WERI-Rb-1 (cell line): ENCODE results near the gene FSTL1.

Source experiments
- DNase-seq: peaks from one replicate; pipeline ENCODE4 v3.0.0-alpha.2; 2020
- H3K27ac ChIP-seq: fragments of 250-450 bp; sonication (Bioruptor Pico); 2 replicates; pipeline ENCODE4 v1.5.1; 2020; ENCODE audit warnings: mild to moderate bottlenecking, moderate library complexity
- H3K27me3 ChIP-seq: fragments of 250-450 bp; sonication (Bioruptor Pico); 2 replicates; pipeline ENCODE4 v1.5.1; 2021; ENCODE audit warnings: mild to moderate bottlenecking, low read depth, moderate library complexity; ENCODE audit not compliant: insufficient read depth, severe bottlenecking
- H3K36me3 ChIP-seq: fragments of 250-450 bp; sonication (Bioruptor Pico); 2 replicates; pipeline ENCODE4 v1.5.1; 2020; ENCODE audit warnings: mild to moderate bottlenecking, moderate library complexity
- H3K4me3 ChIP-seq: 2 replicates; pipeline ENCODE4 v1.5.1; 2011; ENCODE audit warnings: low read depth, mild to moderate bottlenecking, control low read depth, low read length
- H3K9me3 ChIP-seq: fragments of 250-450 bp; sonication (Bioruptor Pico); 2 replicates; pipeline ENCODE4 v1.5.1; 2021; ENCODE audit warnings: mild to moderate bottlenecking, moderate library complexity; ENCODE audit not compliant: severe bottlenecking
- TF ChIP-seq, protein P1 (sequence below): IDR thresholded peaks from 2 replicates; pipeline ENCODE4 v1.5.1; 2011; ENCODE audit warnings: low read depth, mild to moderate bottlenecking, control low read depth, inconsistent platforms, low read length

The FSTL1 gene

DNA sequence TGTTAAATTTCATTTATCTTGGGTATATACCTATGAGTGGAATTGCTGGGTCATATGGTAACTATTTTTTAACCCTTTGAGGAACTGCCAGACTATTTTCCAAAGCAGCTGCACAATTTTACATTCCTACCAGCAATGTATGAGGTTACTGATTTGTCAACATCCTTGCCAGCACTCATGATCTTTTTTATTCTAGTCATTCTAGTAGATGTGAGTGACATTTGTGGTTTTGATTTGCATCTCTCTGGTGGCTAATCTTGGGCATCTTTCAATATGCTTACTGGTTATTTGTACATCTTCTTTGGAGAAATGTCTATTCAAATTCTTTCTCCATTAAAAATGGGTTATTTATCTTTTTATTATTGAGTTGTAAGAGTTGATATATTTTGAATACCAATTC, 80.3 kb downstream of the FSTL1 start:
- TF ChIP-seq, protein P1, sequence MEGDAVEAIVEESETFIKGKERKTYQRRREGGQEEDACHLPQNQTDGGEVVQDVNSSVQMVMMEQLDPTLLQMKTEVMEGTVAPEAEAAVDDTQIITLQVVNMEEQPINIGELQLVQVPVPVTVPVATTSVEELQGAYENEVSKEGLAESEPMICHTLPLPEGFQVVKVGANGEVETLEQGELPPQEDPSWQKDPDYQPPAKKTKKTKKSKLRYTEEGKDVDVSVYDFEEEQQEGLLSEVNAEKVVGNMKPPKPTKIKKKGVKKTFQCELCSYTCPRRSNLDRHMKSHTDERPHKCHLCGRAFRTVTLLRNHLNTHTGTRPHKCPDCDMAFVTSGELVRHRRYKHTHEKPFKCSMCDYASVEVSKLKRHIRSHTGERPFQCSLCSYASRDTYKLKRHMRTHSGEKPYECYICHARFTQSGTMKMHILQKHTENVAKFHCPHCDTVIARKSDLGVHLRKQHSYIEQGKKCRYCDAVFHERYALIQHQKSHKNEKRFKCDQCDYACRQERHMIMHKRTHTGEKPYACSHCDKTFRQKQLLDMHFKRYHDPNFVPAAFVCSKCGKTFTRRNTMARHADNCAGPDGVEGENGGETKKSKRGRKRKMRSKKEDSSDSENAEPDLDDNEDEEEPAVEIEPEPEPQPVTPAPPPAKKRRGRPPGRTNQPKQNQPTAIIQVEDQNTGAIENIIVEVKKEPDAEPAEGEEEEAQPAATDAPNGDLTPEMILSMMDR, result no peak
- no peak overlapping the region for H3K4me3 ChIP-seq
- no peak for DNase-seq
- H3K27me3 ChIP-seq, result no peaks in the 10 kb centered on the region
- H3K9me3 ChIP-seq, result no peaks in the 10 kb centered on the region
- no peak overlapping the region for H3K27ac ChIP-seq
- no peaks in the 10 kb centered on the region for H3K36me3 ChIP-seq

DNA sequence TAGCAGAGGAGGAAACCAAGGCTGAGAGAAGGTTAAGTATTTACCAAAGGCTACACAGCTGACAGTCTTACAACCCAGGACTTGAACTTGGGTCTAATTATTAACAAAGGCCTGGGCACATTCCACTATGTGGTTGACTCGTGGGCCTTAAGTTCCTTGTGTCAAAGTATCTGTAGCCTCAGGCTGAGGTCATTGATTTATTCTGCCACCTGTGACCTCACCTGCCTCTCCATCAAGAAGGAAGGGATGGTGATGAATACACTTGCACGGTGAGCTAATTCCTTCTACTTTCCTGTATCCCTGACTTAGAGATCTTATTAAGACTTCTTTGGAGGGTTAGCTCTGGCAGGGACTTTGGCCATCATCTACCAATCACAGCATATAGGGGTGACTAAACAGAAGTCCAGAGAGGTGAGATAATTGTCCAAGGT, 81.7 kb downstream of the FSTL1 start:
- H3K4me3 ChIP-seq, result no peak overlapping the region
- H3K9me3 ChIP-seq, result no peaks in the 10 kb centered on the region
- TF ChIP-seq, protein P1, result no peak
- no peak overlapping the region for H3K27ac ChIP-seq
- no peaks in the 10 kb centered on the region for H3K27me3 ChIP-seq
- no peaks in the 10 kb centered on the region for H3K36me3 ChIP-seq
- no peak for DNase-seq

DNA sequence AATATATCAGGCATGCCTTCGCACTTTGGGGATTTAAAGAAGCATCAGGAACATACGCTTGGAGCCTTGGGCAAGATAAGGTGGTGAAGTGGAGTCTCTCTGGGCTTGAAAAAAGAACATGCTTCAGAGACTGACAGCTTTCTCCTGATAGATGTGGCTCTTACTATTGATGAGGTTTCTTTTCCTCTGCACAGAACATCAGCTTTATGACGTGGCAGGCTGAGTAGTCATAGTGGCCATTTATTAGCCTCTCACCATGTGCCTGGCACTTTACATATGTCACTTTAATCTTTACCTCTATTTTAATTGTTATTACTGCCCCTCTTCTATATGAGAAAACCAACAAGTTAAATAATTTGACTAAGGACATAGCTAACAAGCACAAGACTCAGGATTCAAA, 82.6 kb downstream of the FSTL1 start:
- TF ChIP-seq, protein P1, result no peak
- Histone ChIP-seq H3K4me3 (no peak overlapping the region), H3K27ac (no peak overlapping the region), H3K36me3 (no peaks in the 10 kb centered on the region), H3K9me3 (no peaks in the 10 kb centered on the region), H3K27me3 (no peaks in the 10 kb centered on the region)
- DNase-seq, result no peak

- H3K9me3 ChIP-seq, result no peaks in the 10 kb centered on the region
- TF ChIP-seq, protein P1, result no peak
- H3K36me3 ChIP-seq, result no peaks in the 10 kb centered on the region
- no peak for DNase-seq
- H3K4me3 ChIP-seq, result no peak overlapping the region
- H3K27me3 ChIP-seq, result no peaks in the 10 kb centered on the region
- H3K27ac ChIP-seq, result no peak overlapping the region
Measured at GRCh38 chr3:120364821-120365220, 86.0 kb downstream of the FSTL1 start.

- Histone ChIP-seq H3K27ac (no peak overlapping the region), H3K27me3 (no peaks in the 10 kb centered on the region), H3K9me3 (no peaks in the 10 kb centered on the region), H3K4me3 (no peak overlapping the region), H3K36me3 (no peaks in the 10 kb centered on the region)
- TF ChIP-seq, protein P1, result no peak
- no peak for DNase-seq
Measured at GRCh38 chr3:120364101-120364500, 86.7 kb downstream of the FSTL1 start.

- no peak overlapping the region for H3K27ac ChIP-seq
- no peak overlapping the region for H3K4me3 ChIP-seq
- TF ChIP-seq, protein P1, result no peak
- no peaks in the 10 kb centered on the region for H3K36me3 ChIP-seq
- no peaks in the 10 kb centered on the region for H3K27me3 ChIP-seq
- no peak for DNase-seq
- H3K9me3 ChIP-seq, result no peaks in the 10 kb centered on the region
Measured at GRCh38 chr3:120357807-120358206, 93.0 kb downstream of the FSTL1 start.
